Stimulated activated CD4-positive, alpha-beta T cell treated with anti-CD3 and anti-CD28 coated beads, Interleukin-1b, Interleukin-23, amount 100 ng/mL, for 1 hour (primary cell): ENCODE data around the gene RANBP3.
"Not testable (repeated sequence)": the region's sequence is repeated elsewhere in the genome, so short reads cannot be mapped to it uniquely, and the experiment has no call there.

ENCODE experiments used
- DNase-seq, 2 donors: peaks; one replicate each; pipeline ENCODE4 v3.0.0-alpha.2; 2020; ENCODE audit warnings: low read depth in 2 of 2

Gene RANBP3

DNA sequence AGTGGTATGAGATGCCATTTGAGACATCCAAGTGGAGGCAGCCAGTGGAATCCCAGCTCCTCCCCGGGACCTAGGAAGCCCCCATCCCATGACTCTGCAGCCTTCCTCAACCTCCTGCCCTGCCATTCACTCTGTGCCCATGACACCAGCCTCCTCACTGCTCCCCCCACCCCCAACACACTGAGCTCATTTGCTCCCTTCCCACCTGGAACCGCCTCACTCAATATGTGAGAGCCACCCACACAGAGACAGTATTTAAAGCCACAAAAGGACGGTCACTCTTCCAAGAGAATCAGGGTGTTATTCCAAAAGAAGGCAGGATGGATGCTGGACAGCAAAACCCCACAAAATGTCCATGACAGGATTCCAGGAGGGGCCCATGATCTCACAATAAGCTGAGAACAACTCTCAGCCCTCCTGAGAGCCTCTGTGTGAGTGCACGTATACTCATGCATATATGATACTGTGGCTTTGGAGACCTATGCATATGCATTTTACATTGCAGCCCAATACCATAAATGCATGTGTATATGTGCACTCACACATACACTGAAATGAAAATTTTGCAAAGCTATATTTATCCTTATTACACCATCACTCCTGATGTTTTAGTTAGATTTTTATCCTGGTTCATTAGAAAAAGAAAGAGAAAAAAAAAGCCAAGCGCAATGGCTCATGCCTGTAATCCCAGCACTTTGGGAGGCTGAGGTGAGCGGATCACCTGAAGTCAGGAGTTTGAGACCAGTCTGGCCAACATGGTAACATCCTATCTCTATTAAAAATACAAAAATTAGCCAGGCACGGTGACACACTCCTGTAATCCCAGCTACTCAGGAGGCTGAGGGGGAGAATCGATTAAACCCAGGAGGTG is 10.8 kb upstream of the RANBP3 start:
- no peak for DNase-seq

DNA sequence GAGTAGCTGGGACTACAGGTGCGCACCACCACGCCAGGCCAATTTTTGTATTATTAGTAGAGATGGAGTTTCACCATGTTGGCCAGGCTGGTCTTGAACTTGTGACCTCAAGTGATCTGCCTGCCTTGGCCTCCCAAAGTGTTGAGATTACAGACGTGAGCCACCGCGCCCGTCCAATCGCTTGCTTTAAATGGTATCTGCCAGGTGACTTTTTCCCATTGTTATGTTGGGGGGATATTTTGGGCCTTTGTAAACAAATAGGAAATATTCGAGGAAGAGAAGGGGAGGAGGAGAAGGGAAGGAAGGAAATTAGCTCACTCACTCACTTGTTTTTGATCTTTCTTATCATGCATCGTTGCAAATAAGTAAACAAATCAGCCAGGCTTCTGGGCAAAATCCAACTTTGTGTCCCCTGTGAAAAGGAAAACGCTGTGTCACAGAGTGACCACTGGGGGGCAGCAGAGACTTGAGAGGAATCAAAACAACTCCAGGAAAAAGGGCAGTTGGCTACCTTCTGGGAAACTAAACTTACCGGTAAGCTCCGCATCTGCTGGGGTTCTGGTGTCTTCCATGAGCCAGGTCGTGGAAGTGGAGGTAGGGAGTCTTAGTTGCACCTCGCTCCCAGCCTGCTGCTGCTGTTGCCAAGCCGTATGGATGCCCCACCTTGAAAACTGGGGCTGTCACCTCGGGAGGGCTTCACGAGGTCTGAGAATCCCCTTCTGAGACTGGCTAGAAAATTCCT is 9.3 kb upstream of the RANBP3 start:
- peak; percentile 39 to 53 for DNase-seq

DNA sequence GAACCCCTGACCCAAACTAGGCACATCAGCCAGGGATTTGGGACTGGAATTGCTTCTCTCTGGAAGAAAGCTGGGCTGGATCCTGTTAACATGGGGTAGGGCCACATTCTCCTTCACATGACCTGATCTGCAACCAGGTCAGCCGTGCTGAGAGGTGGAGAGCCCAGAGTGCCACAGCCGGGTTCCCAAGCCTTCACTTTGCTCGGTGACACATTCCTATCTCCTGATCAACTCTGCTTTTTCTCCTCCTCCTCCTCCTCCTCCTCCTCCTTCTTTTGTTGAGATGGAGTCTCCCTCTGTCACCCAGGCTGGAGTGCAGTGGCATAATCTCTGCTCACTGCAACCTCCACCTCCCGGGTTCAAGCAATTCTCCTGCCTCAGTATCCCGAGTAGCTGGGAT is 7.9 kb upstream of the RANBP3 start:
- not testable (repeated sequence) for DNase-seq

DNA sequence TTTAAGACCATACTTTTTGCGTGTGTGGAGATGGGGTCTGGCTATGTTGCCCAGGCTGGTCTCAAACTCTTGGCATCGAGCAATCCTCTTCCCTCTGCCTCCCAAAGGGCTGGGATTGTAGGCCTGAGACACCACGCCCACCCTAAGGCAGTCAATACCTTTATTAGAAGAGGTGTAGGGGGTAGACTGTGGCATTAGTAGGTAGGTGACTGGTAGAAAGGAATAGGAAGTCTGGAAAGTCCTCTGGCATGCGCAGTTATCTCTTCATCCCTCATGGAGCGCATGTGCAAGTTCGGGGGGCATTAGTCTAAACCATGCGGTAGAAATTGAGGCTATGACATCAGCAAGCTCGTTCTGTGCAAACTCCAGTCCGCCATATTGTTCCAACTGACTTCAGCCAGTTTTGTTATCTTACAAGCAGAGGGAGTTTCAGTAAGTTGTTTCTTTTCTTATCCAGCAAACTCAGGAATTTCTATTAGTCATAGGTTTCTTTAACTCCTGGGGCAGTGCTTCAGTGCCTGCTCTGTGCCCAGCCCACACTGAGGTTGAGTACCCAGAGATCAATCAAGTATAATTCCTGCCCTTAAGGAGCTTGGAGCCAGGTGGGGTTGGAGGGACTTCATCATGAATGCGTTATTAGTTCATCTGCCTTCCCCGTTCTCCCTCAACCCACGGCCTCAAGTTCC is 7.3 kb upstream of the RANBP3 start:
- no peak for DNase-seq

DNA sequence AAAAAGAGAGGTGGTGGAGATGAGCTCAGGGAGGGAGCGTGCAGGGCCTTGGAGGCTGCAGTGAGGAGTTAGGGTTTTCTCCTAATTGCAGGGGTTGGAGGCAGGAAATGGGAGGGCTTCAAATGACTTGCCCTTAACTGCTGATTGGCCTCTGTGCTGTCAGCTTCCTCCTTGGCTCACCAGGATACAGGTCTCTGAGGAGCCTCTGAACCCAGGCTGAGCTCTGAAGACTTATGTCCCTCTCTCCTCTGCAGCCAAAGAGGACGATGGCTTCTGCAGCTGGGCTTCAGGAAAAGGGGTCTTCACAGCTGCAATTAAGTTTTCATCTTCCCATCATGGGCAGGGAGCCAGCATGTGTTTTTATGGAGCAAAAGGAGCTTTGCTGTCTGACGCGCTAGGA is 6.7 kb upstream of the RANBP3 start:
- no peak for DNase-seq

DNA sequence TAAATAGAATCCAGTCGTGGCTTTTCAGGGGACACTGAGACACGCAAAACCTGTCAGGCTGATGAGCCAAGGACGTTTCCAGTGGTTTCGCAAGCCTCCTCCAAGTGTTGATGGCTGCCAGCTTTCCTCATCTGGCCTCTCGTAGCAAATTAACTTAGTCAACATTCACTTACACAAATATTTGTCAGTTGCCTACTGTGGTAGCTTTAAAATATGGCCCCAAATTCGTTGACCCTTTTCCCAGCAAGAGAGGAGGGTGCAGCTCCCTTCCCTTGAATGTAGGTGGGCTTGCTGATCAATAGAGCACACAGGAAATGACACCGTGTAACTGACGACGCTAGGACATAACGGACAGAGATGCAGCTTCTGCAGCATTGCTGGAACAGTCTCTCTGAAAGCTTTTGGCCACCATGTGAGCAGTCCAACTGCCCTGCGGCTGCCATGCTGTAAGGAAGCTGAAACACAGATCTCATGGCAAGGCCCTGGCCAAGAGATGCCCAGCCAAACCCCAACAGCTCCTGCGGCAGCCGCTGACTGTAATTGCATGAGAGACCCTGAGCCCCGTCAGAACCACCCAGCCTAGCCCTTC is 5.5 kb upstream of the RANBP3 start:
- no peak for DNase-seq

DNA sequence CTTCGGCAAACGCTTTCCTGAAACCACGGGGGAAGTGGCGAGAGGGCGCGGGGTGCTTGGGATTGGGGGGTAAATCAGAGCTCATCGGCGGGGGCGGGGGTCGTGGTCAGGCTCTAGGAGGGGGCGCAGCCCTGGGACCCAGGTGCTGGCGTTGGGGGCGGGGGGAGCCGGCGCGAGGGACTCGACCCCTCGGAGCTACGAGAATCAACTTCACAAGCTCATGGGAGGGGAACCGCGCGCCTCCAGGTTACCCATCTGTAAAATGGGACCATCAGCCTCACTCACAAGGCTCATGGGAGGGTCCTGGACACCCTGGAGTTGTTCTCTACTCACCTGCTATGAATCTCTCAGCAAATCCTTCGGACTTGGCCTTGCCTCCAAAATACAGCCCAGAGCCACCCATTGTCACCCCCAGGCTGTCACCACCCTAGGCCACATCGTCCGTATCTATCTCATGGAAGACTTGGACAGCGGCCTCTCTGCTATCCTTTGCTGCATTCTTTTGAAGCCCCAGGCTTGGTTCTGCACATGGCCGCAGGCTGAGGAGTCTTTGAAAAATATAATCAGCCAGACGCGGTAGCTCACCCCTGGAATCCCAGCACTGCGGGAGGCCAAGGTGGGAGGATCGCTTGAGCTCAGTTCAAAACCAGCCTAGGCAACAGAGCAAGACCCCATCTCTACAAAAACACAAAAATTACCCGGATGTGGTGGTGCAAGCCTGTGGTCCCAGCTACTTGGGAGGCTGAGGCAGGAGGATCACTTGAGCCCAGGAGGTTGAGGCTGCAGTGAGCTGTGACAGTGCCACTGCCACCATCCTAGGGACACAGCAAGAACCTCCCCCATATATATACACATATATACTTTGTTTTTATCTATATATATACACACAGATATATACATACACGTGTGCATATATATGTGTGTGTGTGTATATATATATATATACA is 939 bp upstream of the RANBP3 start:
- DNase-seq: no peak

DNA sequence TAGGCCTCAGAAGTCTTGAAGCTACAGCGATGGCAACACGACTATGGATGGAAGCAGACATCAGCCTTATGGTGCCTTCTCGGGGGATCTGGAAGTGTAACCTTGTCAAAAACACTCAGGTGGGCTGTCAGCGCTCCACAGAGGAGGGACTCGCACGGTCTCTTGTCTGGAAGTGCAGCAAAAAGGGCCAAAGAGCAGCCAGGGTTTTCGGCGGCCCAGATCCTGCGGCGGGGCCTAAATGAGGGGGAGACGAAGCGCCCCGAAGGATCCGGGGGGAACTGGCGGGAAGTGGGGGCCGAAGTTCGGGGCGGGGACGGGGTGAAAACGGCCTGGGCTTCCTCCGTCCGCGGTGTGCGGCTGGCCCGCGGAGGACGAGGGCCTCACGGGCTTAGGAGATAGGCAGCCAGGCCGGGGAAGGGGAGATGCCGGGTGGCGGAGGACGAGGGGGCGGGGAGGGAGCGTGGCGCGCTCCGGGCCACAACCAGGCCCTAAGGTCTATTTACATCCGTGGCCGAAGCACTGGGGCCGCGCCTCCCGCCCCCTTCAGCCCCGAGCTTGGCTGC is 637 bp downstream of the RANBP3 start:
- no peak for DNase-seq

DNA sequence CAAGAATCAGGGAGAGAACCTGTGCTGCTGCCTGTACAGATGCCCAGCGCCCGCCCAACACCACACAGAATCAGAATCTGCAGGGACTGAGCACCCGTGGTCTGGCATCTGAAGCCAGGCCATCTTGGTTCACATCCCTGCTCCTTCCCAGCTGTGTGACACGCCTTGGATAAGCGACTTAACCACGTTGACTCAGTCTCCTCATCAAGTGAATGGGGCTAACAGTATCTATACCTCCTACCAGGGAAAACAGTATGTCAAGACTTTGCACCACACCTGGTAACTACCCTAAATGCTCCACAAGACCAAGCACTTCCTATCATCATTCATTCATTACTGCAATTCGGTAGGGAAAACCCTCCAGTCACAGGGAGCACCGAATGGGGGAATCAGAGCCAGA is 1.2 kb downstream of the RANBP3 start:
- no peak for DNase-seq

DNA sequence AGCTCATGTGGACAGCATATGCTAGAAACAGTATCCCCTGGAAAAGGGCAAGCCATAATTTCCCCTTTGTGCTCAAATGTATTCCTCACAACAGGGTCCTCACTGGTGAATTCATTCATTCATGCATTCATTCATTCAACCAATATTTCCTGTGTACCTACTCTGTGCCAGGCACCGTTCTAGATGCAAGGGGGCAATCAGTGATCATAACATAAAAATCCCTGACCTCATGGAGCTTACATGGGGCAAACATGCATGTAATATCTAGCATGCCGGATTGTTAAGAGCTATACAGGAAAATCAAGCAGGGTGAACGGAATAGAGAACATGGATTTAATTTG is 2.6 kb downstream of the RANBP3 start:
- no peak for DNase-seq

DNA sequence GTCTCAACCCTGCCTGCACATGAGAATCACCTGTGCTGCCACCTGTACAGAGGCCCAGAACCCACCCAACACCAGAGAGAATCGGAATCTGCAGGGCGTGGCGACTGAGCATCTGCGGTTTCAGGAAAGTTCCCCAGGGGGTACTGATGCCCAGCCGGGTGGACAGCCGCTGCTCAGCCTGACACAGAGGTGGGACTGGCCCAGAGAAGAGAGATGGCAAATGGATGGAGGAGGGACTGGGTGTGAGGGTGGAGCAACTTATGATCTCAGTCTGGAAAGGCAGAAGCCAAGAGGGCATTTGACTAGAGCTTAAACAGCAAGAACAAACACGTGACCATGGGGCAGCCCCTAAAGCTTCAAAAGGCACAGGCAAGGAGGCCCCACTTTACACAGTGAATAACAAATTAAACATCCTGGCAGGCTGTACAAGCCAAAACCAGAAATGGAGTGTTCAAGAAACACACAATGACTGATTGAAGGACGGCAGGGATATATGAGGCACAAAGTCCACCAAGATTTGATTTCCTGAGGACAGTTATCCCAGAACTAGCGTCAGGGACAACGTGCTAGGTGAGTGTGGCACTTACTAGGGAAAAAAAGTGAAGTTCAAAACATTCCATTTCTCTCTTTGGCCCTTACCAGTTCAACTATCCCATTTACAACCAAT is 3.1 kb downstream of the RANBP3 start:
- DNase-seq: no peak

DNA sequence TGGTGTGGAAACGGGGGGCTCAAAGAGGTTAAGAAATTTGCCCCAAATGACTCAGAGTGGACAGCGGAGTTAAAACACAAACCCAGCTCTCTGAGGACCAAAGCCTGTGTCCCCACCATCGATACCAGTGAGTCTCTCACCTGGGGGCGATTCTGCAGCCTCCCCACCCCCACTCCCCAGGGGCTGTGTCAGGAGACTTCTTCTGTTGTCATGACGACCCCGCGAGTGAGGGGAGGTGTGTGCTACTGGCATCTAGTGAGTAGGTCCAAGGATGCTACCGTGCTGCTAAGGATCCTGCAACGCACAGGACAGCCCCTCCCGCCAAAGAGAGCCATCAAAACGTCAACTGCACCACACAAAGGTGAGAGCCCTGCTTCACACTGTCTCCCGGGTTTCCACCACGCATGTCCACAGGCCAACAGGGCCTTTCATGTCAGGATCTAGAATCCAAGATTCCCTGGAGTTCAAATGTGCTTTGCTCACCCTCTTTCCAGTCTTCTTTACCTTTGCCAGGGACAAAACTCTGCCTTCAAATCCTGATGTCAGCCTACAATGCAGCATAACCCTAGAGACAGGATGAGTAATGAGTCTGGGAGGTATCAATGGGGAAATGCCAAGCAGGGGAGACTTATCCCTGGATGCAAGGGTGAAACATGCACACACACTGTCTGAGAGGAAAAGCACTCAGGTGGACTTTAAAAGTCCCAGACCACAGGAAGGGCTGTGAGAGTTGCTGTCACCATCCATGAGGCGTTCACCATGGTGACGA is 3.9 kb downstream of the RANBP3 start:
- no peak for DNase-seq

DNA sequence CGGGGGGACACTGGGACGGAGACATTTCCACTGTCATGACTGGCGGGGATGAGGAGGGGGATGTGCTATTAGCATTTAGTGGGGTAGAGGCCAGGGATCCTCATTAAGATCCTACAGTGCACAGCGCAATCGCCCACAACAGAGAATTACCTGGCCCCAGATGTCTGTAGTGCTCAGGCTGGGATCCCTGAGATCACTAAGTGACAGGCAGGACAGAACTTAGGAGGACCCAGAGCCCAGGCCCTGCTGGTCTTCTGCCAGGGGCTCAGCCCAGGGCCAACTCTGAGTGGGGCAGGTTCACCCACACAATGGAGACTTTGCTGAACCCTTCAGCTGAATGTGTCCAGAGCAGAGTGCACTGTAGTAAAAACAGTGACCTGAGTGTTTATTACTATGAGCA is 4.6 kb downstream of the RANBP3 start:
- no peak for DNase-seq

DNA sequence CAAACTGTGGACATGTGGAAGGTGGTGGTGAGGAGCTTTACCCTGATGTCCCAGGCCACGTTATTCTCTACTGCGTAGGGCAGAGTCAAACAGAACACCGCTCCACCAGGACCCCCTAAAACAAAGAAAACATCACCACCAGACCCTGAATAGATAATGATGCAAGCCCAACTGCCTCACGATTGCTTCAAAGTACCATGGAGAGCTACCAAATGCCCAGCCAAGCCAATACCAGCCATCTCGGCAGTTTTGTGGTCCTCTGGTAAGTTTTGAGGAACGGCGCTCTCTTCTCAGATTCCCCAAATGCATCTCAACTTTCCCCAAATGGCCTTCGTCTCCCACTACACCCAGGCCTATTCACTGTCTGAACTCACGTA is 5.6 kb downstream of the RANBP3 start:
- no peak for DNase-seq

DNA sequence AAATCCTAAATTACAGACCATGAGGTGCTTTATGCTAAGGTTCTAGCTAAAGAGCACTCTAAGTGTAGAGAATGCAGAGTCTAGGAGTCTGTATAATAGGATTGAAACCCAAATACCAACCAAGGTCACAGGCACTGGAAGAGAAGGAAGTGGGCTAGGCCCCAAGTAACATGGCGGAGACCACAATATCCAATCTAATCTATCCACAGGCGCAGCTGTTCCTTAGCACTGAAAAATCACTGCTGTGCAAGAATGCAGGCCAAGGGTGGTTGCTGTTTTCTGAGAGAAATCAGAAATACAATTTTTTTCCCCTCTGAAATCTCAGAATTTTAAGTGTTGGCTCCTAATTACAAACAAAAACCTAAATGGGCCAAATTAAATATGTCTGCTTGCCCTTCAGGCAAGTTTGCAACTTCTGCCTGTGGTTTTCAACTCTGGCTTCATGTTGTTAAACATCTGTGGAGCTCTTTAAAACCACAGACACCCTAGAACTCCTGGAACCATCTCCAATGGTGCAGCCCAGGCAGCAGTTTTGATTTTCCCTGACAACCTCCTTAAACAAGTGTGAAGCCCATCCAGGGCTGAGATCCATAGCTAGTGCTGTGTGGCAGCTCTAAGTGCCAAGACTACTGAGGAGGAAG is 6.1 kb downstream of the RANBP3 start:
- no peak for DNase-seq

DNA sequence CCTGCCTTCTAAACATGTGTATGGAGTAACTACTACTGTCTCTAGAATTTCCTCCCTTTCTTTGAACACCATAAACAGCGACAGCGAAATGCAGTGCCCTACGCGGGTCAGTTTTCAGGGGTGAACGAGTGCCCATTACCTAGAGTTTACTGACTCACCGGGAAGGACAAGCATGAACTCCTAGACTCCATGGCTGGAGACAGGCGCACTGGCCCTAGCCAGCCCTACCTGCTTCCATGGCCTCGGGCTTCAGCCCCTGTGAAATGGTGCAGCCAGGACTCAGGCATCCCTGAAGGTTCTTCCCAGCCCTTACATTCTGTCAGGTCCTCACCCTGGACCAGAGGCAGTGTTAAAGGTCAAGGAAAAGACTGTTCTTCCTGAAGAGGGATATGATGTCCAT is 8.5 kb downstream of the RANBP3 start:
- no peak for DNase-seq

DNA sequence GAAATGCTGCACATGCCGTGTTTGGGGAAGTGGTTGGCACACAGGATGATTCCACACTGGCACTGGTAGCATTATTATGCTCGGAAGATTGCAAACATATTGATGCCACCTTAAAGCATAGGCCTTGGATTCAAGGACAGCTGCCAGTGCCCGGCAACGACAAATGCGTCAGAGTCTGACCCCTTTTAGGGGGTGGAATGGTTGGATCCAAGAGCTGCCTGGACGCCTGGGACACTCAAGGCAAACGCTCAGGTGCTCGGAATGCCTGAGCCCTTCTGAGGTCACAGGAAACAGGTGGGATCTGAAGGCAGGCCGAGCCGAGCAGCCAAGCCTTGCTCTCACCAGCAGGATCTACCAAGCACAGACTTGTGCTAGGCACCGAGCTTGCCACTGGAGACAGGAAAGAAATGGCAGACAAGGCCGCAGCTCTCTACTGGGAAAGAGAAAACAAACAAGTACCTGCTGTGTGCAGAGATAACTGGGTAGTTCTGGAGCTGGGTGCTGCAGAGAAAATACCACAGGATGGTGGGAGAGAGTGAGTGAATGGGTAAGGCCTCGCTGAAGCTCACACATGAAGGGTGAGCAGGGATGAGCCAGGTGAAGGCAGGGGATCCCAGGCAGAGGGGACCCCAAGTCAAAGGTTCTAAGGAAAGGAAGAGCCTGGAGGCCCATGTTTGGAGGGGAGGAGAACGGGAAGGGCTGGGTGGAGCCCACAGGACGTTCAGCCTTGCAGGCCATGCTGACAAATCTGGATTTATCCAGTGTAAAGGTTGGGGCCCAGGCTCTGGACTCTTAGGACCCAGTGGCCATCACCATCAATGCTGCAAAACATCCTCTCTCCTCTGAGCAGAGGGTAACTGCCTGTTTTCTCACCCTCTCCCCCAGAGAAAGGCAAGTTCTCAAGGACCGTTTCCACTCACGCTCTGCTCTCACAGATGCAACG is 9.2 kb downstream of the RANBP3 start:
- DNase-seq: no peak

DNA sequence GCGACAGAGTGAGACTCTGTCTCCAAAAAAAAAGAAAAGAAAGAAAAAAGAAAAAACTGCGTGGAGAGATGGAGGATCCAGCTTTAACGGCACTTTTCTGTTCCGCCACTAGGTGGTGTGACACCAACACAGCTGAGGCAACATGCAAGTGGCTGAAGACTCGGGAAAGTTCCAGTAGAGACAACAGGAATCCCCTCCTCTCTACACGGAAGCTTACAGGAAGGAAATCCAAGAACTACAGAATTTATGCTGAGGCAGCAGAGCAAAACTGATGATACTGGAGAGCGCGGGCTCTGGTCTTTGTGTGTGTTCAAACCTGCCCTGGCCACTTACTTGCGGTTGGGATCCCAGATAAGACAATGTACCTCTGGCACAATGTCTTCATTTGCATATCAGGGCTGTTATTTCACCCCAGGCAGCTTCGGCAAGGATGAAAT is 9.9 kb downstream of the RANBP3 start:
- DNase-seq: peak in 1 of 2 donors; percentile 24
